H9 (cell line): Measurements from ENCODE around the gene OPN5. TPM values are rescaled to one million over a fixed set of nuclear protein-coding genes. Genes with fewer than 3 reads are reported as not detected.
"Not testable (repeated sequence)": the region's sequence is repeated elsewhere in the genome, so short reads cannot be mapped to it uniquely, and the experiment has no call there.

Experiments
- DNase-seq: peaks from one replicate; pipeline ENCODE4 v3.0.0-alpha.2; 2017
- H2AFZ ChIP-seq: one replicate; pipeline ENCODE4 v1.6.1; 2013; ENCODE audit warnings: mild to moderate bottlenecking, low read length, control low read depth, moderate library complexity
- H2AK5ac ChIP-seq: 2 replicates; pipeline ENCODE4 v1.6.1; 2013; ENCODE audit warnings: low read length, control low read depth, mixed read lengths; ENCODE audit not compliant: insufficient read length
- H2BK120ac ChIP-seq: one replicate; pipeline ENCODE4 v1.6.1; 2013; ENCODE audit warnings: low read depth, mild to moderate bottlenecking, low read length, control low read depth, inconsistent platforms; ENCODE audit not compliant: poor library complexity, severe bottlenecking
- H2BK12ac ChIP-seq: 2 replicates; pipeline ENCODE4 v1.6.1; 2013; ENCODE audit warnings: low read length, control low read depth, mixed read lengths, low read depth; ENCODE audit not compliant: insufficient read length
- H2BK15ac ChIP-seq: 2 replicates; pipeline ENCODE4 v1.6.1; 2013; ENCODE audit warnings: low read depth, low read length, control low read depth
- H2BK20ac ChIP-seq: one replicate; pipeline ENCODE4 v1.6.1; 2013; ENCODE audit warnings: low read depth, mild to moderate bottlenecking, low read length, control low read depth, inconsistent platforms; ENCODE audit not compliant: poor library complexity, severe bottlenecking
- H2BK5ac ChIP-seq: 2 replicates; pipeline ENCODE4 v1.6.1; 2013; ENCODE audit warnings: low read length, control low read depth, mixed read lengths; ENCODE audit not compliant: insufficient read length
- H3K14ac ChIP-seq: 2 replicates; pipeline ENCODE4 v1.6.1; 2013; ENCODE audit warnings: low read length, control low read depth; ENCODE audit not compliant: insufficient read depth
- H3K18ac ChIP-seq: 2 replicates; pipeline ENCODE4 v1.6.1; 2013; ENCODE audit warnings: low read depth, mild to moderate bottlenecking, mixed read lengths, low read length, control low read depth; ENCODE audit not compliant: insufficient read length
- H3K23ac ChIP-seq: 2 replicates; pipeline ENCODE4 v1.6.1; 2013; ENCODE audit warnings: low read length, control low read depth, mixed read lengths, low read depth; ENCODE audit not compliant: insufficient read length
- H3K23me2 ChIP-seq: 2 replicates; pipeline ENCODE4 v1.6.1; 2013; ENCODE audit warnings: low read depth, mild to moderate bottlenecking, mixed read lengths, low read length, control low read depth; ENCODE audit not compliant: insufficient read length, poor library complexity, severe bottlenecking
- H3K27ac ChIP-seq: 2 replicates; pipeline ENCODE4 v1.5.1; 2013; ENCODE audit warnings: low read length, control low read depth, mixed read lengths, low read depth; ENCODE audit not compliant: insufficient read length
- H3K27me3 ChIP-seq: 2 replicates; pipeline ENCODE4 v1.6.1; 2013; ENCODE audit warnings: low read length, control low read depth, inconsistent platforms; ENCODE audit not compliant: insufficient read depth
- H3K4ac ChIP-seq: 2 replicates; pipeline ENCODE4 v1.6.1; 2013; ENCODE audit warnings: low read depth, mild to moderate bottlenecking, control low read depth, inconsistent platforms, low read length, moderate library complexity
- H3K4me1 ChIP-seq: 2 replicates; pipeline ENCODE4 v1.6.1; 2013; ENCODE audit warnings: low read length, control low read depth, inconsistent platforms; ENCODE audit not compliant: insufficient read depth
- H3K4me2 ChIP-seq: 2 replicates; pipeline ENCODE4 v1.6.1; 2013; ENCODE audit warnings: low read length, control low read depth, mixed read lengths; ENCODE audit not compliant: insufficient read length, insufficient read depth
- H3K56ac ChIP-seq: 2 replicates; pipeline ENCODE4 v1.6.1; 2013; ENCODE audit warnings: low read depth, mild to moderate bottlenecking, mixed read lengths, low read length, control low read depth; ENCODE audit not compliant: insufficient read length
- H3K79me1 ChIP-seq: 2 replicates; pipeline ENCODE4 v1.6.1; 2013; ENCODE audit warnings: low read depth, mild to moderate bottlenecking, moderate library complexity, low read length, control low read depth, inconsistent platforms; ENCODE audit not compliant: insufficient read depth, poor library complexity, severe bottlenecking
- H3K79me2 ChIP-seq: 2 replicates; pipeline ENCODE4 v1.6.1; 2013; ENCODE audit warnings: low read length, control low read depth, inconsistent platforms; ENCODE audit not compliant: insufficient read depth
- H3K9ac ChIP-seq: 2 replicates; pipeline ENCODE4 v1.6.1; 2013; ENCODE audit warnings: low read length, control low read depth, mixed read lengths; ENCODE audit not compliant: insufficient read length; ENCODE audit errors: extremely low read depth
- H3K9me3 ChIP-seq: one replicate; pipeline ENCODE4 v1.6.1; 2013; ENCODE audit warnings: low read depth, low read length, inconsistent platforms; ENCODE audit not compliant: control insufficient read depth
- H3T11ph ChIP-seq: one replicate; pipeline ENCODE4 v1.6.1; 2013; ENCODE audit warnings: mild to moderate bottlenecking, low read length, control low read depth, inconsistent platforms
- H4K20me1 ChIP-seq: one replicate; pipeline ENCODE4 v1.6.1; 2013; ENCODE audit not compliant: control insufficient read depth, insufficient read length, insufficient read depth
- H4K5ac ChIP-seq: 2 replicates; pipeline ENCODE4 v1.6.1; 2013; ENCODE audit warnings: low read depth, mild to moderate bottlenecking, mixed read lengths, low read length, control low read depth; ENCODE audit not compliant: insufficient read length
- H4K8ac ChIP-seq: replicated peaks from 2 replicates; pipeline ENCODE4 v1.6.1; 2013; ENCODE audit warnings: low read length, control low read depth, mixed read lengths, low read depth; ENCODE audit not compliant: insufficient read length
- H4K91ac ChIP-seq: 2 replicates; pipeline ENCODE4 v1.6.1; 2013; ENCODE audit warnings: low read depth, mild to moderate bottlenecking, moderate library complexity, mixed read lengths, low read length, control low read depth; ENCODE audit not compliant: insufficient read length
- H3K27ac Mint-ChIP-seq, 3 experiments: 2 replicates in 2 of 3; 3 replicates in 1 of 3; pipeline ENCODE4 v1.8.0; 2020 to 2021; ENCODE audit warnings: mixed read lengths in 3 of 3, mild to moderate bottlenecking in 1 of 3, moderate library complexity in 1 of 3
- H3K27me3 Mint-ChIP-seq: 2 replicates; pipeline ENCODE4 v1.8.0; 2021; ENCODE audit warnings: low read depth, mild to moderate bottlenecking, moderate library complexity, mixed read lengths
- H3K36me3 Mint-ChIP-seq, 3 experiments: 2 replicates in 2 of 3; 3 replicates in 1 of 3; pipeline ENCODE4 v1.8.0; 2020 to 2021; ENCODE audit warnings: low read depth in 3 of 3, mixed read lengths in 3 of 3; ENCODE audit not compliant: insufficient read depth in 1 of 3
- H3K4me1 Mint-ChIP-seq, 2 experiments: 2 replicates each; pipeline ENCODE4 v1.8.0; 2020; ENCODE audit warnings: mixed read lengths in 2 of 2
- H3K4me3 Mint-ChIP-seq, 2 experiments: 2 replicates in 1 of 2; 3 replicates in 1 of 2; pipeline ENCODE4 v1.8.0; 2020 to 2021; ENCODE audit warnings: mild to moderate bottlenecking in 2 of 2, mixed read lengths in 2 of 2, moderate library complexity in 1 of 2
- H3K9me3 Mint-ChIP-seq, 2 experiments: 2 replicates in 1 of 2; 3 replicates in 1 of 2; pipeline ENCODE4 v1.8.0; 2020; ENCODE audit warnings: mild to moderate bottlenecking in 2 of 2, mixed read lengths in 2 of 2, moderate library complexity in 1 of 2
- WGBS: extraction: QIAGEN DNeasy Blood & Tissue Kit; methylation state at CpG from one replicate; pipeline ENCODE4 v1.1.7; 2013; ENCODE audit warnings: missing lambda C conversion rate, low lambda C conversion rate, mixed read lengths; ENCODE audit not compliant: insufficient read length; ENCODE audit errors: extremely low coverage; 5-methylcytosine and 5-hydroxymethylcytosine counted together
- total RNA-seq: library from RNA; stranded (reverse); gene quantifications from 2 replicates; pipeline ENCODE4 v1.2.1, GENCODE V29; 2021
- TF ChIP-seq, protein P1 (sequence below): fragments of 200-600 bp; sonication (generic); conservative IDR thresholded peaks from 3 replicates; pipeline ENCODE4 v1.8.0; 2021; ENCODE audit warnings: antibody characterized with exemption, mild to moderate bottlenecking

OPN5 gene
- total RNA-seq, 1 experiment from 2014 or later = not detected

DNA sequence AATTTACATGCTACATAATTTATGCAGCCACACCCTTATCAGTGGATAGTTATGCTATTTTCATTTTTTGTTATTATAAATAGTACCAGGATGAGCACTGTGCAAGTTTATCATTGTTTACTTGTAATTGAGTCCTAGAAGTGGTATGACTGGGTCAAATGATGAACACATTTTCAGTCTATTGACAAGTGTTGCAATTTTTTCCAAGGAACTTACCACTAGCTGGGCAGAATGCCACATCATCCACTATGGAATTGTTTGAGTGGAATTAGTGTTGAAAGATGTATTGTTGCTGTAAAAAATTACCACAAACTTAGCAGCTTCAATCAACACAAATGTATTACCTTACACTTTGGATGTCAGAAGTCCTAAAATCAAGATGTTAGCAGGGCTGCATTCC lies 38.1 kb upstream of the OPN5 start:
- H2BK15ac ChIP-seq = no peak overlapping the region
- 0 out of 4 replicates have a peak, but pooled peaks cover 2 to 3% of the 10 kb centered on the region in 2 experiments for H3K4me1 Mint-ChIP-seq
- no peak overlapping the region for H2AFZ ChIP-seq
- H4K91ac ChIP-seq = no peak overlapping the region
- no peaks in the 10 kb centered on the region for H3K27me3 ChIP-seq
- H3K27ac Mint-ChIP-seq = no peak overlapping the region
- H2BK20ac ChIP-seq = no peak overlapping the region
- H3K4me2 ChIP-seq = no peak overlapping the region
- peaks cover 1 to 9% (median 3%) of the 10 kb centered on the region in 3 experiments; a peak in 4 of 7 replicates for H3K36me3 Mint-ChIP-seq
- H3K23ac ChIP-seq = no peak overlapping the region
- H3K9me3 Mint-ChIP-seq = peaks cover 3 to 4% of the 10 kb centered on the region in 2 experiments; a peak in 4 of 5 replicates
- H3K4ac ChIP-seq = no peak overlapping the region
- no peaks in the 10 kb centered on the region for H4K20me1 ChIP-seq
- no peak overlapping the region for H4K5ac ChIP-seq
- H2BK120ac ChIP-seq = no peak overlapping the region
- no peaks in the 10 kb centered on the region for H3K27me3 Mint-ChIP-seq
- H3K9ac ChIP-seq = no peak overlapping the region
- no peaks in the 10 kb centered on the region for H3K9me3 ChIP-seq
- H2AK5ac ChIP-seq = no peak overlapping the region
- H2BK5ac ChIP-seq = no peak overlapping the region
- no peak overlapping the region for H3K4me3 Mint-ChIP-seq
- TF ChIP-seq, protein P1, sequence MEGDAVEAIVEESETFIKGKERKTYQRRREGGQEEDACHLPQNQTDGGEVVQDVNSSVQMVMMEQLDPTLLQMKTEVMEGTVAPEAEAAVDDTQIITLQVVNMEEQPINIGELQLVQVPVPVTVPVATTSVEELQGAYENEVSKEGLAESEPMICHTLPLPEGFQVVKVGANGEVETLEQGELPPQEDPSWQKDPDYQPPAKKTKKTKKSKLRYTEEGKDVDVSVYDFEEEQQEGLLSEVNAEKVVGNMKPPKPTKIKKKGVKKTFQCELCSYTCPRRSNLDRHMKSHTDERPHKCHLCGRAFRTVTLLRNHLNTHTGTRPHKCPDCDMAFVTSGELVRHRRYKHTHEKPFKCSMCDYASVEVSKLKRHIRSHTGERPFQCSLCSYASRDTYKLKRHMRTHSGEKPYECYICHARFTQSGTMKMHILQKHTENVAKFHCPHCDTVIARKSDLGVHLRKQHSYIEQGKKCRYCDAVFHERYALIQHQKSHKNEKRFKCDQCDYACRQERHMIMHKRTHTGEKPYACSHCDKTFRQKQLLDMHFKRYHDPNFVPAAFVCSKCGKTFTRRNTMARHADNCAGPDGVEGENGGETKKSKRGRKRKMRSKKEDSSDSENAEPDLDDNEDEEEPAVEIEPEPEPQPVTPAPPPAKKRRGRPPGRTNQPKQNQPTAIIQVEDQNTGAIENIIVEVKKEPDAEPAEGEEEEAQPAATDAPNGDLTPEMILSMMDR = no peak
- no peak overlapping the region for H3K27ac ChIP-seq
- no peak for DNase-seq
- H3K79me2 ChIP-seq = no peaks in the 10 kb centered on the region
- peaks cover 2% of the 10 kb centered on the region; the same call in 1 of the 2 replicates for H3K4me1 ChIP-seq
- no peaks in the 10 kb centered on the region for H3K79me1 ChIP-seq
- no peak overlapping the region for H3T11ph ChIP-seq
- no peak overlapping the region for H2BK12ac ChIP-seq
- H3K14ac ChIP-seq = no peak overlapping the region
- H3K18ac ChIP-seq = no peak overlapping the region
- H3K23me2 ChIP-seq = no peaks in the 10 kb centered on the region
- no peak overlapping the region for H3K56ac ChIP-seq
- no peak overlapping the region for H4K8ac ChIP-seq

DNA sequence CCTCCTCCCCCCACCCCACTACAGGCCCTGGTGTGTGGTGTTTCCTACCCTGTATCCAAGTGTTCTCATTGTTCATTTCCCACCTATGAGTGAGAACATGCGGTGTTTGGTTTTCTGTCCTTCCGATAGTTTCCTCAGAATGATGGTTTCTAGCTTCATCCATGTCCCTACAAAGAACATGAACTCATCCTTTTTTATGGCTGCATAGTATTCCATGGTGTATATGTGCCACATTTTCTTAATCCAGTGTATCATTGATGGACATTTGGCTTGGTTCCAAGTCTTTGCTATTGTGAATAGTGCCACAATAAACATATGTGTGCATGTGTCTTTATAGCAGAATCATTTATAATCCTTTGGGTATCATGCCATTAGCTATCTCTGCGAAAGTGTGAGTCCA lies 36.6 kb upstream of the OPN5 start:
- not testable (repeated sequence) for H3K9me3 Mint-ChIP-seq

More for the DNA sequence above, 36.6 kb upstream of the OPN5 start:
- H4K91ac ChIP-seq, H3K27me3 ChIP-seq, H3T11ph ChIP-seq, H3K4me2 ChIP-seq, H3K18ac ChIP-seq, H2BK15ac ChIP-seq, H4K8ac ChIP-seq, H4K5ac ChIP-seq, H3K27ac Mint-ChIP-seq, H4K20me1 ChIP-seq, H3K4me3 Mint-ChIP-seq, H2BK120ac ChIP-seq, H3K27me3 Mint-ChIP-seq, H3K4me1 Mint-ChIP-seq, H3K14ac ChIP-seq, H3K4me1 ChIP-seq, H3K4ac ChIP-seq, DNase-seq, H3K23ac ChIP-seq, H3K27ac ChIP-seq, H3K79me1 ChIP-seq, H2AK5ac ChIP-seq, H3K56ac ChIP-seq, H3K23me2 ChIP-seq, H2BK20ac ChIP-seq, H2BK12ac ChIP-seq, H3K36me3 Mint-ChIP-seq, H3K9me3 ChIP-seq, H3K79me2 ChIP-seq, H3K9ac ChIP-seq, H2BK5ac ChIP-seq, H2AFZ ChIP-seq: not testable (repeated sequence)
- WGBS = no CpG with 5 or more reads among the region's 3 CpGs
